KMS-11 (cell line): ENCODE measurements around the gene PRR20A.

Experiments
- H2AFZ ChIP-seq: fragments of 200-600 bp; sonication (generic); 2 replicates; pipeline ENCODE4 v1.6.1; 2016; ENCODE audit warnings: antibody characterized with exemption, mixed run types, low read depth
- H3K27ac ChIP-seq: fragments of 200-600 bp; sonication (generic); 2 replicates; pipeline ENCODE4 v1.6.1; 2016; ENCODE audit warnings: mild to moderate bottlenecking, mixed run types
- H3K27me3 ChIP-seq: fragments of 200-600 bp; sonication (generic); 2 replicates; pipeline ENCODE4 v1.6.1; 2017; ENCODE audit warnings: mild to moderate bottlenecking, low read depth, mixed run types, moderate library complexity; ENCODE audit not compliant: insufficient read depth
- H3K36me3 ChIP-seq: fragments of 200-600 bp; sonication (generic); 2 replicates; pipeline ENCODE4 v1.6.1; 2017; ENCODE audit warnings: mild to moderate bottlenecking, mixed run types; ENCODE audit not compliant: insufficient read depth
- H3K4me1 ChIP-seq: fragments of 200-600 bp; sonication (generic); 2 replicates; pipeline ENCODE4 v1.6.1; 2016; ENCODE audit warnings: mild to moderate bottlenecking, low read depth, mixed run types; ENCODE audit not compliant: poor library complexity, severe bottlenecking
- H3K4me2 ChIP-seq: fragments of 200-600 bp; sonication (generic); 2 replicates; pipeline ENCODE4 v1.7.0; 2016; ENCODE audit warnings: mild to moderate bottlenecking, mixed run types
- H3K4me3 ChIP-seq: fragments of 200-600 bp; sonication (generic); IDR thresholded peaks from 2 replicates; pipeline ENCODE4 v1.6.1; 2017; ENCODE audit warnings: low read depth, low read length, mixed read lengths; ENCODE audit not compliant: insufficient read depth
- H3K79me2 ChIP-seq: fragments of 200-600 bp; sonication (generic); 2 replicates; pipeline ENCODE4 v1.6.1; 2016; ENCODE audit warnings: low read depth, mixed run types; ENCODE audit not compliant: insufficient read depth
- H3K9ac ChIP-seq: fragments of 200-600 bp; sonication (generic); 2 replicates; pipeline ENCODE4 v1.6.1; 2016; ENCODE audit warnings: mild to moderate bottlenecking, mixed run types
- H4K20me1 ChIP-seq: fragments of 200-600 bp; sonication (generic); 2 replicates; pipeline ENCODE4 v1.6.1; 2016; ENCODE audit warnings: mild to moderate bottlenecking, mixed run types; ENCODE audit not compliant: insufficient read depth
- CTCF ChIP-seq: fragments of 200-600 bp; sonication (generic); conservative IDR thresholded peaks from 2 replicates; pipeline ENCODE4 v1.6.1; 2017; ENCODE audit warnings: low read depth, mild to moderate bottlenecking, antibody characterized with exemption, low read length, moderate library complexity, mixed read lengths

The PRR20A gene

DNA sequence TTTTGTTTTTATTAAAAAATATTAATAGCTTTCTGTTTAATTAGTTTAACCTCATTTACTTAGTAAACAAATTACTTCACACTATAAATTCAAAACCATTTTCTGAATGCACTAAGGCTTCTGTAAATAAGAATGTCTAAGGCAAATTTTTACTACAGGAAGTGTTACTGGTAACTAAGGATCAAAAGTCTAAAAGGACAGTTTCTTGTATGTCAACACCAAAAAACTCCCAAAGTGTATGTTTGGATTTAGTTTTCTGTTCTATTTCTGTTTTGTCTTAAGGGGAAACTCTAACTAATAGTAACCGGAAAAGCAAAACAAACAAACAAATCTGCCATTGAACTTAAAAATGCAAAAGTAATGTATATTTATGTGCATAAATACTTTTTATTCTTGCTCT is 50.9 kb downstream of the PRR20A start:
- TF ChIP-seq CTCF: no peak
- Histone ChIP-seq H3K4me1 (peaks cover 13% of the 10 kb centered on the region), H3K27ac (no peak overlapping the region), H3K9ac (no peak overlapping the region), H3K4me2 (no peak overlapping the region), H3K4me3 (no peak overlapping the region), H4K20me1 (no peaks in the 10 kb centered on the region), H3K27me3 (no peaks in the 10 kb centered on the region), H3K36me3 (no peaks in the 10 kb centered on the region), H3K79me2 (no peaks in the 10 kb centered on the region), H2AFZ (no peak overlapping the region)
